Stimulated activated memory B cell treated with anti-CD40 and anti-IgM and Interleukin-4, amounts not matched to agents 10 μg/mL and 1 μg/mL and 100 μg/mL, for 72 hours (primary cell): ENCODE measurements around the gene DHRS4L2.
"Not testable (repeated sequence)": the region's sequence is repeated elsewhere in the genome, so short reads cannot be mapped to it uniquely, and the experiment has no call there.

Experiments used
- ATAC-seq: fragments of 150-1000 bp; cut with Tn5 transposase; 2 replicates; pipeline ENCODE4 v1.10.0; 2021
- H3K27ac Mint-ChIP-seq: one replicate; pipeline ENCODE4 v1.8.0; 2022; ENCODE audit warnings: mild to moderate bottlenecking, mixed read lengths
- H3K27me3 Mint-ChIP-seq: one replicate; pipeline ENCODE4 v1.8.0; 2022; ENCODE audit warnings: mixed read lengths
- H3K36me3 Mint-ChIP-seq: one replicate; pipeline ENCODE4 v1.8.0; 2022; ENCODE audit warnings: mixed read lengths
- H3K4me1 Mint-ChIP-seq: one replicate; pipeline ENCODE4 v1.8.0; 2022; ENCODE audit warnings: mixed read lengths
- H3K4me3 Mint-ChIP-seq: one replicate; pipeline ENCODE4 v1.8.0; 2022; ENCODE audit warnings: mild to moderate bottlenecking, moderate library complexity, mixed read lengths
- H3K9me3 Mint-ChIP-seq: one replicate; pipeline ENCODE4 v1.8.0; 2022; ENCODE audit warnings: mixed read lengths

Gene DHRS4L2

DNA sequence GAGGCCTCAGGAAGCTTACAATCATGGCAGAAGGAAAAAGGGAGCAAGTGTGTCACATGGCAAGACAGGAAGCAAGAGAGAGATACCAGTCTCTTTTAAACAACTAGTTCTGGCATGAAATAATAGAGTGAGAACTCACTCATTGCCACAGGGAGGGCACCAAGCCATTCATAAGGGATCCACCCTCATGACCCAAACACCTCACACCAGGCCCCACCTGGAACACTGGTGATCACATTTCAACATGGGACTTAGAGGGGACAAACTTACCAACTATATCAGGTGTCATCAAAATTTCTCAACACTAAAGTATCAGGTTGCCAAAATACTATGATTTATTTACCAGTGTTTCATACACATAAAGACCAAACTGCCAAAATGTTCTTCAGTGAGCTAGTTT is 7.3 kb downstream of the DHRS4L2 start:
- not testable (repeated sequence) for ATAC-seq, H3K27ac Mint-ChIP-seq, H3K27me3 Mint-ChIP-seq, H3K36me3 Mint-ChIP-seq, H3K9me3 Mint-ChIP-seq, H3K4me3 Mint-ChIP-seq, H3K4me1 Mint-ChIP-seq

DNA sequence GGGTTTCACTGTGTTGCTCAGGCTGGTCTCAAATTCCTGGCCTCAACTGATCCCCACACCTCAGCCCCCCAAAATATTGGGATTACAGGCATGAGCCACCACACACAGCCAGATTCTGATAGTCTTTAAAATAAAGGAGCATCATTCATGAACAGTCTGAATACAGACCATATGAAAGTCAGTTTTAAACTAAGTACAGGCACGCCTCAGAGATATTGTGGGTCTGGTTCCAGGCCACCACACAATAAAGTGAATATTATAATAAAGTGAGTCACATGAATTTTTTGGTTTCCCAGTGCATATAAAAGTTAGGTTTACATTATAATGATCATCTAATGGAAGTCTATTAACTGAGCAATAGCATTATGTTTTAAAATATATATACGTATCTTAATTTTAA is 8.1 kb downstream of the DHRS4L2 start:
- not testable (repeated sequence) for H3K27me3 Mint-ChIP-seq, H3K4me1 Mint-ChIP-seq, ATAC-seq, H3K9me3 Mint-ChIP-seq, H3K36me3 Mint-ChIP-seq, H3K4me3 Mint-ChIP-seq, H3K27ac Mint-ChIP-seq

DNA sequence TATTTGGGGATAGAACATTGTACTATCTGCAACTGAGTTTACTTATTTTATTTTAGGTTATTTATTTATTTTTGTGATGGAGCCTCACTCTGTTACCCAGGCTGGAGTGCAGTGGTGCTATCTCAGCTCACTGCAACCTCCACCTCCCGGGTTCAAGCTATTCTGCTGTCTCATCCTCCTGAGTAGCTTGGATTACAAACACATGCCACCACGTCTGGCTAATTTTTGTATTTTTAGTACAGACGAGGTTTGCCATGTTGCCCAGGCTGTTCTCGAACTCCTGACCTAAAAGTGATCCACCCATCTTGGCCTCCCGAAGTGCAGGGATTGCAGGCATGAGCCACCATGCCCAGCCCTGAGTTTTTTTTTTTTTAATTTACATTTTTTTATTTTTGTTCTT is 10.9 kb downstream of the DHRS4L2 start:
- not testable (repeated sequence) for H3K27me3 Mint-ChIP-seq, H3K9me3 Mint-ChIP-seq, H3K27ac Mint-ChIP-seq, ATAC-seq, H3K4me3 Mint-ChIP-seq, H3K4me1 Mint-ChIP-seq, H3K36me3 Mint-ChIP-seq

DNA sequence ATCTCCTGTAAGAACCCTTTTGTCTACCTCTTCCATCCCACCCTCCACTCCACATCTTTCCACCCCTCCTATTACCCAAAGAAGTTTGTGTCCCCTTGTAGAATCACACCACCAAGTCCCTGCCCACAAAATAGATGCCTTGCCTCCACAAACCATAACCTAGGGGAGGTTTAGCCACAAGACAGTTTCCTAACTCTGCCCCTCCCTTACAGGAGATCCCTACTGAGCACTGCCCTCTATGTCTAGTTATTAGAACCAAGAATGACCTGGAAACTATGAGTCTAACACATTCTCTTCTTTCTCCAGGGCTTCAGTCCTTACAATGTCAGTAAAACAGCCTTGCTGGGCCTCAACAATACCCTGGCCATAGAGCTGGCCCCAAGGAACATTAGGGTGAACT is 12.3 kb downstream of the DHRS4L2 start:
- H3K27me3 Mint-ChIP-seq, H3K4me1 Mint-ChIP-seq, ATAC-seq, H3K4me3 Mint-ChIP-seq, H3K9me3 Mint-ChIP-seq, H3K36me3 Mint-ChIP-seq, H3K27ac Mint-ChIP-seq: not testable (repeated sequence)

GRCh38 chr14:24001679-24002078 is 12.9 kb downstream of the DHRS4L2 start:
- H3K27ac Mint-ChIP-seq, H3K36me3 Mint-ChIP-seq, H3K9me3 Mint-ChIP-seq, H3K4me1 Mint-ChIP-seq, H3K4me3 Mint-ChIP-seq, H3K27me3 Mint-ChIP-seq: not testable (repeated sequence)
- ATAC-seq, result peak; percentile 79

- not testable (repeated sequence) for H3K27me3 Mint-ChIP-seq, H3K9me3 Mint-ChIP-seq, H3K27ac Mint-ChIP-seq, H3K36me3 Mint-ChIP-seq
- ATAC-seq, result peak; percentile 50
- Mint-ChIP-seq H3K4me1 (peaks cover 28% of the 10 kb centered on the region), H3K4me3 (peak overlapping the region; percentile 79)
Measured at GRCh38 chr14:24006471-24006816, 17.7 kb downstream of the DHRS4L2 start.

GRCh38 chr14:24006817-24007652 is 18.3 kb downstream of the DHRS4L2 start:
- peak overlapping the region; percentile 79 for H3K27ac Mint-ChIP-seq
- H3K36me3 Mint-ChIP-seq, H3K27me3 Mint-ChIP-seq, H3K9me3 Mint-ChIP-seq: not testable (repeated sequence)
- H3K4me1 Mint-ChIP-seq, result peaks cover 28% of the 10 kb centered on the region
- peak; percentile 97 for ATAC-seq
- H3K4me3 Mint-ChIP-seq, result peak overlapping the region; percentile 79

GRCh38 chr14:24011051-24011450 is 22.3 kb downstream of the DHRS4L2 start:
- no peaks in the 10 kb centered on the region for H3K27me3 Mint-ChIP-seq
- no peak overlapping the region for H3K4me3 Mint-ChIP-seq
- no peak for ATAC-seq
- H3K4me1 Mint-ChIP-seq, result peaks cover 28% of the 10 kb centered on the region
- no peaks in the 10 kb centered on the region for H3K9me3 Mint-ChIP-seq
- H3K36me3 Mint-ChIP-seq, result no peaks in the 10 kb centered on the region
- H3K27ac Mint-ChIP-seq, result peak overlapping the region; percentile 61

- not testable (repeated sequence) for H3K27ac Mint-ChIP-seq, ATAC-seq, H3K9me3 Mint-ChIP-seq, H3K27me3 Mint-ChIP-seq, H3K4me3 Mint-ChIP-seq, H3K36me3 Mint-ChIP-seq
- peaks cover 33% of the 10 kb centered on the region for H3K4me1 Mint-ChIP-seq
Measured at GRCh38 chr14:24012726-24013273, 24.1 kb downstream of the DHRS4L2 start.

- Mint-ChIP-seq H3K36me3 (no peaks in the 10 kb centered on the region), H3K4me1 (peaks cover 25% of the 10 kb centered on the region), H3K4me3 (no peak overlapping the region), H3K27me3 (no peaks in the 10 kb centered on the region), H3K9me3 (no peaks in the 10 kb centered on the region), H3K27ac (no peak overlapping the region)
- ATAC-seq, result peak; percentile 80
Measured at GRCh38 chr14:24013654-24014514, 25.2 kb downstream of the DHRS4L2 start.

DNA sequence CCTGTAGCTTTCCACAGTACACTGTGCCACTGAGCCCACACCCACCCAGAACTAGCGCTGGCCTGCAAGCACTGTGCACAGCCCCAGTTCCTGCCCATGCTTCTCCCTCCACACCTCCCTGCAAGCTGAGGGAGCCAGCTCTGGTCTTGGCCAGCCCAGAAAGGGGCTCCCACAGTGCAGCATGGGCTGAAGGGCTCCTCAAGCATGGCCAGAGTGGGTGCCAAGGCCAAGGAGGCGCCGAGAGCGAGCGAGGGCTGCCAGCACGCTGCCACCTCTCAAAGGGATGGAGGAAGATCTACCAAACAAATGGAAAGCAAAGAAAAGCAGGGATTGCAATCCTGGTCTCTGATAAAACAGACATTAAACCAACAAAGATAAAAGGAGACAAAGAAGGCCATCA is 27.0 kb downstream of the DHRS4L2 start:
- H3K36me3 Mint-ChIP-seq, H3K27me3 Mint-ChIP-seq, H3K9me3 Mint-ChIP-seq, ATAC-seq, H3K4me3 Mint-ChIP-seq, H3K27ac Mint-ChIP-seq: not testable (repeated sequence)
- peaks cover 15% of the 10 kb centered on the region for H3K4me1 Mint-ChIP-seq

DNA sequence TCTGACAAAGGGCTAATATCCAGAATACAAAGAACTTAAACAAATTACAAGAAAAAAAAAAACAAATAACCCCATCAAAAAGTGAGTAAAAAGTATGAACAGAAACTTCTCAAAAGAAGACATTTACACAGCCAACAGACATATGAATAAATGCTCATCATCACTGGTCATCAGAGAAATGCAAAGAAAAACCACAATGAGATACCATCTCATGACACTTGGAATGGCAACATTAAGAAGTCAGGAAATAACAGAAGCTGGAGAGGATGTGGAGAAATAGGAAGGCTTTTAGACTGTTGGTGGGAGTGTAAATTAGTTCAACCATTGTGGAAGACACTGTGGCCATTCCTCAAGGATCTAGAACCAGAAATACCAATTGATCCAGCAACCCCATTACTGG is 30.2 kb downstream of the DHRS4L2 start:
- not testable (repeated sequence) for H3K9me3 Mint-ChIP-seq, H3K27ac Mint-ChIP-seq, H3K36me3 Mint-ChIP-seq, H3K4me3 Mint-ChIP-seq, H3K27me3 Mint-ChIP-seq, ATAC-seq
- peaks cover 13% of the 10 kb centered on the region for H3K4me1 Mint-ChIP-seq

- H3K27me3 Mint-ChIP-seq, H3K9me3 Mint-ChIP-seq, H3K27ac Mint-ChIP-seq, H3K4me3 Mint-ChIP-seq, H3K36me3 Mint-ChIP-seq, ATAC-seq: not testable (repeated sequence)
- peaks cover 13% of the 10 kb centered on the region for H3K4me1 Mint-ChIP-seq
Measured at GRCh38 chr14:24019944-24020343, 31.2 kb downstream of the DHRS4L2 start.

DNA sequence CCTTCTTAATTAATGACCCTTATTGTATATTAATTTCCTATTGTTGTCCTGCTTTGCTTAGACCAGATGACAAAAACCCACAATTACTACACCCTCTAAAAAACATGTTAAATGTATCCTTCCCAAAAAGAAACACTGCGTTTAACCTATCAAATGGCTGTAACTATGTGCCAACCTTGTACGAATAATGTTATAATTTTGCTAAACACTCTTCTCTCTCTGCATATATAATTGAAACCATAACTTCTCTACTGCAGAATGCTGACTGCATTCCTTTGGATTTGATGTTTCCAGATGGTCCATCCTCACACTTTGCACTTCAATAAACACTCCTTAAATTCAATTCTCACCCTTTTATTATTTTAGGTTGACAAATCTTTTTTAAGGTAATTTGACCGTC is 31.8 kb downstream of the DHRS4L2 start:
- not testable (repeated sequence) for H3K27me3 Mint-ChIP-seq, H3K27ac Mint-ChIP-seq, H3K4me3 Mint-ChIP-seq, ATAC-seq, H3K36me3 Mint-ChIP-seq, H3K9me3 Mint-ChIP-seq
- H3K4me1 Mint-ChIP-seq, result peaks cover 13% of the 10 kb centered on the region

DNA sequence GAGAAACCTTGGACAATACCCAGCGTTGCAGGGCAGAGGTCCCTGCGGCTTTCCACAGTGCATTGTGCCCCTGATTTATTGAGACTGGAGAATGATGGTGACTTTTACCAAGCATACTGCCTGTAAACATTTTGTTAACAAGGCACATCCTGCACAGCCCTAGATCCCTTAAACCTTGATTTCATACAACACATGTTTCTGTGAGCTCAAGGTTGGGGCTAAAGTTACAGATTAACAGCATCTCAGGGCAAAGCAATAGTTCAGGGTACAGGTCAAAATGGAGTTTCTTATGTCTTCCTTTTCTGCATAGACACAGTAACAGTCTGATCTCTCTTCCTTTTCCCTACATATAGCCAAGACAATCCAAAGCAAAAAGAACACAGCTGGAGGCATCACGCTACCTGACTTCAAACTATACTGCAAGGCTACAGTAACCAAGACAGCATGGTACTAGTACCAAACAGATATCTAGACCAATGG is 36.2 kb downstream of the DHRS4L2 start:
- peaks cover 11% of the 10 kb centered on the region for H3K4me1 Mint-ChIP-seq
- H3K27me3 Mint-ChIP-seq, ATAC-seq, H3K4me3 Mint-ChIP-seq, H3K9me3 Mint-ChIP-seq, H3K27ac Mint-ChIP-seq, H3K36me3 Mint-ChIP-seq: not testable (repeated sequence)

GRCh38 chr14:24029687-24030086 is 41.0 kb downstream of the DHRS4L2 start:
- H3K36me3 Mint-ChIP-seq, H3K4me3 Mint-ChIP-seq, H3K27me3 Mint-ChIP-seq, H3K27ac Mint-ChIP-seq, H3K9me3 Mint-ChIP-seq, ATAC-seq, H3K4me1 Mint-ChIP-seq: not testable (repeated sequence)
